Tongue (tissue), 2 donors: Measurements from ENCODE around the gene KLF15. TPM values are rescaled to one million over a fixed set of nuclear protein-coding genes. Genes with fewer than 3 reads are reported as not detected.
A peak's percentile ranks its signal among the peaks of the same experiment; 100 is the strongest.

ENCODE experiments used
- DNase-seq: peaks from one replicate; pipeline ENCODE4 v3.0.0-alpha.2; 2015
- total RNA-seq: library from RNA; depleted of rRNA; stranded (reverse); fragments of >200 nt; gene quantifications from one replicate; pipeline ENCODE4 v1.2.3, GENCODE V29; 2014

The KLF15 gene
- total RNA-seq, 1 donor from 2014 or later = 12.1 TPM

GRCh38 chr3:126389112-126389793 is 32.0 kb upstream of the KLF15 start:
- DNase-seq = peak; percentile 88

DNA sequence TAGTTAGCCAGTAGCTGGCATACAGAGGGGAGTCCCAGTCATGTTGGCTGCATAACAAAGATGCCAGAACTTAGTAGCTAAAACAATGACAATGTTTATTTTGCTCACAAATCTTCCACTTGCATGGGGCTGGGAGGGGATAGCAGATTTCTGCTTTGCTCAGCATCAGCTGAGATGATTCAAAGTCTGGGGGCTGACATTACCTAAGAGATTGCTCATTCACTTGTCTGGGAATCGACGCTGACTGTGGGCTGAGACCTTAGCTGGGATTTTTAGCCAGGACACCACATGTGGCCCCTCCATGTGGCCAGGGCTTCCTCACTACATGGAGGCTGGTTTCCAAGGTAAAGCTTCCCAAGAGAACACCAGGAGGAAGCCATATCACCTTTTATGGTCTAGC is 24.8 kb upstream of the KLF15 start:
- DNase-seq = no peak

GRCh38 chr3:126380011-126380768 is 23.0 kb upstream of the KLF15 start:
- no peak for DNase-seq

DNA sequence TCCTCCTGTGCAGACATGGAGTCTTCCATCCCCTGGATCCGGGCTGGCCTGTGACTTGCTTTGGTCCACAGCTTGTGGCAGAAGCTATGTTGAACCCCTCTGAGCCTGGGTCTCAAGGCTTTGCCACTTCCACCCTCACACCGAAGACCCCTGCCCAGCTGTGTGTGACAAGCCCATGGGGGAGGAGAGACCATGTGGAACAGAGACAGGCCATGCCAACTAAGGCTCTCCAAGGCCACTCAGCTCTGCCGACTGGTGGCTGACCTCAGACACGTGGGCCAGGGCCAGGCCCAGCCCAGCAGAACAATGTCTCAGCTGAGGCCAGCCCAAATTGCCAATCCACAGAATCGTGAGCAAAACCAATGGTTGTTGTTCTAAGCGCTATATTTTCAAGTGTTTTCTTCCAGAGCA is 21.1 kb upstream of the KLF15 start:
- DNase-seq = no peak

GRCh38 chr3:126377211-126377610 is 20.0 kb upstream of the KLF15 start:
- DNase-seq = no peak

DNA sequence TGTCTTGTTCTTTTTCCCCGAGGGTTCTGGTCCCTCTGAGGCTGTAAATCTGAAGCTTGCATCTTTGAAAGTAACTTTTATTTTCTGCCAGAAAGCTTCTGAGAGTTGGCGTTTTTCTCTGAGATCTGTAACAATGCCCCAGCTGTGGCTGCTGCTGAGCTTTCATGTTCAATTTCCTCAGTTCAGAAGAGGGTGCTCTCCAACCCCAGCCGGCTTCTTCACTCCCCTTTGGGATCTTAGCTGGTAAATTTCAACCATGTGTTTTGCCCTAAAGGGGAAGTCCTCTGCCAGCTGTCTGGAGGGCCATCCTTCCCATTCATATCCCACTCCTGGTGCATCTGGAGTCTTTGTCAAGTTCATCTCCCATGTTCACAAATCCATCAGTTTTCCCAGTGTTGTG is 19.2 kb upstream of the KLF15 start:
- no peak for DNase-seq

GRCh38 chr3:126375835-126376331 is 18.7 kb upstream of the KLF15 start:
- DNase-seq = no peak

- DNase-seq = peak; percentile 36
These were observed 16.7 kb upstream of the KLF15 start for GRCh38 chr3:126373682-126374601.

DNA sequence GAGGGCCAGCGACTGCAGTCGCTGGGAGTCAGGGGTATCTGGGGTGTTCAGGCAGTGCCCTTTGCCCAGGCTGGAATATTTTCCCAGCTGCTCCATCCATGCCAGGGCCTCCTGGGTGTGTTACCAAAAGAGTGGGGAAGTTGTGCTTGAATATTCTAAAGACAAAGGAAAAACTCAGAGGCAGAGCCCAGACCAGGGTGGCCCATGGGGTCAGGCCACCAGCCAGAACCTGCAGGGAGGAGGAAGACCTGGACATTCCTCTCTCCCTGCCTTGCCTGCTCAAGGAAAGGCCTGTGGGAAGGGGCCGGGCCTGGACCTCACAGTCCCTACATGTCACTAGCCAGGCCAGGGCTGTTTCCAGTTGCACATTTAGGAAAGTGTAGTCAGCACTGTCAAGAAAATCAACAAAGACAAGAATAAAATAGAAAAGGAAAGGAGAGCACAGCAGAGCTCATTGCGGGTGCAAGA is 16.0 kb upstream of the KLF15 start:
- DNase-seq = no peak

DNA sequence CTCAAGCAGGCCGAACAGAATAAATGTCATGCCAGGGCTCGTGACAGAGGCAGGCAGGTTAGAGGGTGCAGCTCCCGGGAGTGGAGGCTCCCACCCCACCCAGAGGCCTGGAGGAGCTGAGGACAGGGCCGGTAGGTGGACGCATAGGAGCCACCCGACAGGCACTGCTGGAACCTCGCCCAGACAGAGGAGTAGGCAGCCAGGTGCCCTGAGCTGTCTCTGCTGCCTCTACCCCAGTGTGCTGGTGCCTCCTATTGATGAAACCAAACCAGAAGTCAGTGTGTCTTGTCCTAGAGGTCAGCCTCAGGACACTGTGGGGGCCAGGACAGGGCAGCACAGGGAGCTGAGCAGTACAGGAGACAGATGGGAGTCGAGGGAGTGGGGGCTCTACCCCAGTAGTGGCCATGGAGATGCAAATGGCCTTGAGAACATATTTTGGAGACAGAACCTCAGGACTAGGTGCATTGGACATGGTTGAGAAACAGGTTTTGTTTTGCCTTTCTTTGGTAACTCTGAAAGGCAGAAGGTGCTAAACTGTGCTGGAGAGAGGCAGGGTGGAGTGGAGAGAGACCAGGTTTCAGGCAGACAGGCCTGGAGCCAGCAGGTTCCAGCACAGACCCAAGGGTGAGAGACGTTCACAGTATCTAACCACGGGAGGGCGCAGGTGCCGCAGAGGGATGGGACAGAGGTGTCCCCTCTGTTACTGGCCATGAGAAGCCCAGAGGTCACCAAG is 15.4 kb upstream of the KLF15 start:
- no peak for DNase-seq

DNA sequence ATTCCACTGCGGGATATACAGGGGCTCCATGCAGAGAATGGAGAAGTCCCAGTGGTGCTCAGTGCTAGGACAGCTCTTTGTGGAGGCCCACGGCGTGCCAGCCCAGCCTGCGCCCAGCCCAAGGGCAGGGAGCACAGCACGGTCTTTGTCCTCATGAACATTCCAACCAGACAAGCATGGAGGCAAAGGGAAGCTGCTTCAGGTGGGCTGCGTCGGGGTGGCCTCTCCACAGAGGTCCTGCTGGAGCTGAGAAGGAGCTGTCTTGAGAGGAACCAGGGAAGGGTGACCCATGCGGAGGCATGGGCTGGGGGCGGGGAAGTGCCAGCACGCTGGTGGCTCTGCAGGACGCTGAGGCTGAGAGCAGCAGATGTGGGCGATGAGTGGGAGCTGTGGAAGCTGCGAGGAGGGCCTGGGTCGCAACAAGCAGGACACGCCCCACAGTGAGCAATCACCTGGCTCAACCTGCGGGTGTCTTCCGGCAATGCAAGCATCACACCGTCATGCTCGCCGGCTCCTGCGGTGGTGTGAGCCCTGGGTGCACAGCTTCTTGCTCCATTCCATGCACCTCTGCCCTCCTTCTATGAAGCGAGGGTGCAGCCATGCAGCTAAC is 14.0 kb upstream of the KLF15 start:
- DNase-seq = no peak

DNA sequence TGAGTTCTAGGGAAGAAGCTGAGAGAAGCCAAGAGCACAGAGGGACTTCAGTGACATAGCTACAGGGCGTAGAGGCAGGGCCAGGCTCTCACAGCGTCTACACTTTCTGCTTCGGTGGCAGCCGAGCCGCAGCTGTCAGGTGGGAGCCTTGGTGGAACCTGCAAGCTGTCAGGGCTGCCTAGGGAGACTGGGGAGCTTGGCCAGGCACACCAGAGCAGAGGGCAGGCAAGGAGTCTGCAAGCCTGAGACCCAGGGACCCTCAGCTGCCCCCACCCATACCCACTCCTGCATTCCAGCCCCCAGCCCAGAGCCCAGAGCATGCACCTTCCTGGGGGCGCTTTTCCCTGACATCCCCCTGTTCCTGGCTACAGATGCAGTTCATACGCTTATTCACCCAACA is 13.4 kb upstream of the KLF15 start:
- no peak for DNase-seq

DNA sequence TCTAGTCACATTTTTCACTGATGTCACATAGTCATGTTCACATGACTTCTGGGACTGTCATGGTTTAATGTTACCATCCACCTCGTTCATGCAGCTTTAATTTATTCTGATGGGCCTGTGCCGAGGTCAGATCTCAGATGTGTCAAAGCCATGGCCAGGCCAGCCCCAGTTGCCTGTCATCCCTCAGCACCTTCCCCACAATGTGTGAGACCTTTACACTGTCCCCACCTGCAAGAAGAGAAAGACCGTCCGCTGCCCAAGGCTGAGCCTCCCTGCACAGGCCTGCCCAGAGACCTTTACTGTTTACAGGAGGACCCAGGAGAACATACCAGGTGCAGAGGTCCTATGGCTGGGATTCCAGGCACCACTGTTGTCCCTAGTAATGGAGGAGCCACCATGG is 12.8 kb upstream of the KLF15 start:
- DNase-seq = no peak

DNA sequence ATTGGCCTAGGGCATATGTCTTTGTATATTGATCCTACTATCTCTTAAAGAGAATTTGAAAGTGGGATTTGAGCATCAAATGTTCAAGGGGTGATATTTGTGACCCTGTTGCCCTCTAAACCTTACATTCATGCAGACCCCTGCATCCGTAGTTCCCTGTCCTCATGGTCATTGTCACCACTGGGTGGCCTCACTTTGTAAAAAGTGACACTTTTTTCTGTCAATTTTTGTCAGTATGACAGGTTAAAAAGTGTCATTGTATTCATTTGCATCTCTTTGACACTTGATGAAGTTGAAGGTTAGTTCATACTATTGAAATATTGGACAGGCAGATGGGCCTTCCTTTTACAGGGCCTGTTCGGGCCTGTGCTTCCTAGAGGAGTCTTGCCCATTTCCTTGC is 12.3 kb upstream of the KLF15 start:
- DNase-seq = no peak

DNA sequence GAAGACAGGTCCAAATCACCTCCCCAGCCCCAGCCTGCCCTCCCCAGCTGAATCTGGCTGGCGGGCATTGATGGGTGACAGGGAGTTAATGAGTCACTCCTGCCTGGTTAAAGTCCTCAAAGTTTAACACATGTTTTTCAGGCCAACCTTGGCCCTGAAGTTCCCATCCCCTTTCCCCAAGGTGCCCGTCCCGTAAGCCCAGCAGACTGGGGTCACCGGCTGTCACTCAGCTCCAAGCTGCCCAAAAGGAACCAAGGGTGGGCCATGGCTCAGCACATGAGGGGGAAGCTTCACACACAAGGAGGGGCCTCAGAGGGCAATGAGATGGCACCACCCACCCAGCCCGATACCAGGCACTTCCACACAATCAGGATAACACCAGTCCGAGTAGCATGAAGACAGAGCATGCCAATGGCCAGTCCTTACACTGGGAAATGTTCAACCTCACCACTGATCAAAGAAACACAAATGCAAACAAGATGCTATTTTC is 10.2 kb upstream of the KLF15 start:
- DNase-seq = no peak

DNA sequence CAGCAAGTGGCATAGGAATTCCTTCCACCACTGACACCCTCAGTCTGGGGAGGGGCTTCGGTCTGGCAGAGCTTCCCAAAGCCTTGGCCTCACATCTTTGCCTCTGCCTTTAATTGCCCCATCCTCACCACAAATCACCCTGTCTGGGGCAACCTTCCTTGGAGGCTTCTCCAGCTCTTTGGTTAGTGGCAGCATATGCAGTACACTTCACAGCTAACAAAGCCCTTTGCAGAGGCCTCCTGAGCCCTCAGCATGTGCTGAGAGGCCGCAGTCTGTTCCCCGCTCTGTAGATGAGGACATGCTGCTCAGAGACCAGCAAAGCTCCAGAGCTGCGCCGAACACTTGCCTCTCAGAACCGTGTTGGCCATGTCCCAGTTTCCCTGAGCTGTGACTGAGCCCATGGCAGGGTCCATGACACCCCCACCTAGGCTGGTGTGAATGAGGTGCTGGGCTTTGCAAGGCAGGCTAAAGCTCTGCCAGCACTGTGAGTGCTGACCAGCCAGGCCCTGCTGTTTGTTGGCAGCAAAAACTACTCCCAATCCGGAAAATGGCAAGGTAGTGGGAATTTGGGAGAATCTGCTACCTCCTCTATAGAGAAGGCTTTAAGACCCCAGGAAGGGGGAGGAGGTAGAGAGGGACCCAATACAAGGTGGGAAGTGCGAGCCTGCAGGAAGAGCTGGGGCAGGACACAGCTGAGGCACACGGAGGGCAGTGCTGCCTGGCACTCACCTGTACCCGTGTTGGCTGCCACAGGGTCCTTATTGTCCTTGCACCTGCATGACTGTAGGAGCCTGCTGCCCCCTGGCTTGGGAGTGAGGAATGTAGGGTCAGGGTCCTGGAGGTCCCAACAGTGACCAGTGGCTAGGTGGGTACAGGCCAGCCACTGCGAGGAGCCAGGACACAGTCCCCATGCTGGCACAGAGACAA is 8.4 kb upstream of the KLF15 start:
- no peak for DNase-seq

- DNase-seq = no peak
These were observed 7.6 kb upstream of the KLF15 start for GRCh38 chr3:126364731-126365301.

DNA sequence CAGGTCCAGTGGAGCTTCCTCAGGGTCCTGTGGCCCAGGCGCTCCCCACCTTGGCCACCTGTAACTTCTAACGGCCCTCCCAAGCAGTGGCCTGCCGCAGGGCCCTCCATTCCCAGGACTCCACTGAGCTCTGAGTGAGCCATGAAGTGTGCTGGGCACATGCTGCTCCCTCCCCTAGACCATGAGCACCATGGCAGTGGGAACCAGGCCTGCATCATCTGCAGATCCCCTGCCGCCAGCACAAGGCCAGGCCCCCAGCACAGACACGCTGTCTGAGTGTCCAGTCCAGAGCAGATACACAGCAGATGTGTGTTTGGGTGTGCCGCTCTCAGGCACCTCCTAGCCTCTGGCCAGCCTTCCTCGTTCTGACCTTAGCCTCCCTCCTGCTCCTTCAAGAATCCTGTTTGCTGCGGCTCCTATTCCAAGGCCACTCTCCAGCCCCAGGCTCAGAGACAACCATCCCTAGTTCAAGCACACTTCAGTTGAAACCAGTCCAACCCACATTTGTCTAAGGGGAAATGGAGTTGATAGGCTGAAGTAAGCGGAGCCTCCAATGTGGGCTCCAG is 7.0 kb upstream of the KLF15 start:
- no peak for DNase-seq

DNA sequence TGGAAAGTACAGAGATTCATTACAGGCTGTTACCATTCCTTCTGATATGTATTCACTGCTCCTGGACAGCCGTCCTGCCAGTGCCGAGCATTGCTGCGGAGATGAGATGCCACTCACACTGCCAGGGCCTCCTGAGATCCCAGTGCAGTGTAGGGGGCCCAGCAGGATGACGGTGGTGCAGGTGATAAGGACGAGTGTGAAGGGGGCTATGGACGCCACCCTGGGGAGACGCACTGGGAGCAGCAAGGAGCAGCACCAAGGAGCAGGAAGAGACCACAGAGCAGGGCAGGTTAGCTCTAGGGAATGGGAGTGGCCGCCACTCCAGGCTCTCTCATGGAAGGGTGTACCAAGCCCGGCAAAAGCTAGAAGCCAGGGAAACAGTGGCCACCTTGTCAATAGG is 4.0 kb upstream of the KLF15 start:
- no peak for DNase-seq

GRCh38 chr3:126360714-126361060 is 3.5 kb upstream of the KLF15 start:
- no peak for DNase-seq
